HT-29 (cell line): ENCODE results near the gene DISC1. TPM values are rescaled to one million over a fixed set of nuclear protein-coding genes. Genes with fewer than 3 reads are reported as not detected.
"Not testable (repeated sequence)": the region's sequence is repeated elsewhere in the genome, so short reads cannot be mapped to it uniquely, and the experiment has no call there.

ENCODE experiments used
- DNase-seq: peaks from one replicate; pipeline ENCODE4 v3.0.0-alpha.2; 2015; ENCODE audit warnings: low spot score
- total RNA-seq: library from RNA; depleted of rRNA; stranded (reverse); fragments of >200 nt; shearing (Covaris generic); gene quantifications from 2 replicates; pipeline ENCODE4 v1.2.3, GENCODE V29; 2014

The DISC1 gene
- total RNA-seq, 1 experiment from 2014 or later, result 0.33 TPM

DNA sequence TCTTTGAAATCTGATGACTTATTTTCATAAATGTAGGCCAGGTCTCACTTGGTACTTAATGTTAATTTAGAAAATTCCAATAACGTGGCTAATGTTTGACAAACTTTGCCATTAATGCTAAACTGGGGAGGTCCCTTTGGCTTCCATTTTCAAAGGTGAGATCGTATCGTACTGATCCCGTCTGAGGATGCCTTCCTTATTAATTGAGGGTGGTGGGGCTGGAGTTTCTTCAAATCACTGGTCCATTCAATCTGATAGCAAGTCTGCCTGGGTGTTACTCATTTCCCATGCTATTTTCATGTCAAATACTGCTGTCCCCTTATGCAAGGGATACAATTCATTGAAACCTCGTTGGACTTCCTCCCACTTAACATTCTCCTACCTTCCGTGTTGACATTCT, 327.1 kb downstream of the DISC1 start:
- DNase-seq, result no peak

- no peak for DNase-seq
Observed at GRCh38 chr1:231954751-231955150, 328.2 kb downstream of the DISC1 start.

DNA sequence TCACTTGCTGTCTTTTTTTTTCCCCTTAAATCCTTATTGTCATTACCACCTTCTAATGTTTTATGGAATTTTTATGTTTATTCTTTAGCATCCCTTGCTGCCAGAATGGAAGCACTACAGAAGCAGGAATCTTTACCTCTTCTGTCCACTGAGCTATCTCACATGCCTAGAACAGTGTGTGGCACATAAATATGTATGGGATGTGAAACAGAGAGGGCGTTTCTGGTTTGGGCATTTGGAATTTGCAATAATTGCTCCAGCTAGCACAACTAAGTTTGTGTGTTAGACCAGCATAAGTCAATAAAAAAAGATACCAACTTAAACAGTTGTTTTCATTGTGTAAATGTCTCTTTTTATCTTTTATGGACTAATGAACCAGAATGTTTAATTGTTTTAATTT, 330.8 kb downstream of the DISC1 start:
- DNase-seq, result no peak

DNA sequence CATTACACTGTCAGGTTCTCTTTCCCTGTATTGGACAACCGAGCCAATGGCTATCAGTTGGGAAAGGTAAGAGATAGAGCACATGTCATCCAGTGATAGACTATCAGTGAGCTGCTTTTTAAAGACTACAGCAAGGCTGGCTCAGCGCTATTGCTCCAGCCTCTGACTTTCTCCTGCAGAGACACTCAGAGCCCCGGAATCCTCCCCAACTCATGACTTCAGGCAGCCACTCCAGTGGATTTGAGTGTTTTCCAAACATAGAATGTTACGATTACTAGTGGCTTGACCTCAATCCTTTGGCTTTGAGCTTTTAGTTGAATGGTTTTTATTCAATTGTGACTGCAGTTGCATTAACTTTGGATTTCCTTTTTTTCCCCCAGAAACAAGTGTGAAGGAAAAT, 331.9 kb downstream of the DISC1 start:
- DNase-seq, result no peak

DNA sequence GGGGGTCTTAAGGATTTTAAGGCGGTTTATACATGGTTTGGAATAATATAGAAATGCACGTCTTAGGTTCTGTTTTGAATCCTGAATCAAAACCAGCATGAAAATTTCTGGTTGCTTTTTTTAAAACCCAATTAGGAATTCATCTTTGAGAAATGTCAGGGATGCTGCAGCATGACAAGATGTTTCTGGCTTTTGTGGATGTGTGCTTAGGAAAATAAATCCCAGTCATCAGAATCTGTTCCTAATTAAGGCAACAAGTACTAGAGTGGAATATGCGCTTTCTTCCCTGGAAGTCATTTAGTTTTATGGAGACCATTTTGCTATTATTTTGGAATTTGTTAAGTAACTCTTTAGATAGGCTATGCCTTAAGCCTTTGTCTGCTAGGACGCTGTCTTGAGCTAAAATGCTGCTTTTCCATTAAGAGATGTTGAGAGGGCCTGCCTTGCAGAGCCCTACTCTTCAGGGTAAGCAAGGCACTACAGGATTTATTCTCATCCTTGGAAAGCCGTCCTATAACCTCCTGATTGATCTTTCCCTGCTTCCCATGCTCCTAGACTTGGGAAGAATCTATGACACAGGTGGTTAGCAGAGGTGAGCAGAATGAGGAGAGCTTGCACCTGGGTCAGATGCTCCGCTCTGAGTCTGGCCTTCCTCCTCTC, 332.8 kb downstream of the DISC1 start:
- no peak for DNase-seq

GRCh38 chr1:231961801-231962200, 335.2 kb downstream of the DISC1 start:
- not testable (repeated sequence) for DNase-seq

- DNase-seq, result no peak
Observed at GRCh38 chr1:231962636-231963035, 336.0 kb downstream of the DISC1 start.

DNA sequence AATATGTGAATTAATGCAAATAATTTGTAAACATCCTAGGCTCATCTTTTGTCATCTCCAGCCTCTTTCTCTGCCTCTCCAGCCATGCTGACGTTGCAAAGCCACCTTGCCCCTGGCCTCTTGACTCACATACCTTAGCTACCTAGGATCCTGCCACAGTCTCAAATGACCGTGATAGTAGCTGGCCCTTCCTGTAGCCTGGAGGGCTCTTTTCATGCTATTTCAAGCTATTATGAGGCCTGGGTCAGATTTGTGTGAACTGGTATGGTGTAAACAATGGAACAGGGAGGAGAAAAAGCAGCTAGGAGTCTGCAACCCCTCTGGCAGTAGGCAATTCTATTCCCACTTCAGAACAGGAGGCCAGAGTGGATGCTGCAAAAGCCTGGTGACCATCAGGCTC, 337.7 kb downstream of the DISC1 start:
- no peak for DNase-seq

DNA sequence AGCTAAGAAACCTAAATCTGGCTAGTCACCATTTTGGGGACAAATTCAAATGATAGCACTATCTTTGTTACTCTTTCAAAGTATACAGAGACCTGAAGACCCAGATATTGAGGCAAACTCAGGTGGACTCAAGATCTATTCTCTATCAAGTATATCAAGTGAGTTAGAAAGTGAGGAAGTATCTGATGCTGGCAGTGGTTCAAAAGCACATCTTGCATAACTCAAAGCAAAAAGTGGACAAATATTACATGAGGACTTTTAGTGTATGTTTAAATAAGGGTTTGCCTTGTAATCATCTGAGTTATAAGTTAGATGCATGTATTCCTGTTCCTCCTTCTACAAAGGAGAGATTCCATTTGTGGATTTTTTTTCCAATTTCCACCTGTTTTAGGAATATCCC, 338.4 kb downstream of the DISC1 start:
- DNase-seq, result no peak

GRCh38 chr1:231965615-231966014, 339.0 kb downstream of the DISC1 start:
- no peak for DNase-seq

DNA sequence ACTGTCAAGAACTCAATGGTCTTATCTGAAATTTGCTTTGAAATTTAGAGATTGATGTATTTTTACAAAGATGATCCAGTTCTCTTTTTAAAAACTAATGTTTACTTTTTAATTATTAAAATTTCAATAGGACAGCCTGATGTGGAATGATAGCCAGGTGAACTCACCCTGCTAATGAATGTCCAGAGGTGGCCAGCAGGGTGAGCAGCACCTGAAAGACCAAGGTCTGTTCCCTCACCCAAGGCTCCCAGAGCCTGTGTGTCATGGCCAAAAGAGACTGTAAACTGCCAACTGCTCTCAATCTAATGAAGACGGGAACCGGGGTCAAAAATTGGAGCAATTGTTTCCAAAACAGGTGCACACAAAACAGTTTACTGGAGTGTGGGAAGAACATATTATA, 340.4 kb downstream of the DISC1 start:
- DNase-seq, result peak; percentile 13

DNA sequence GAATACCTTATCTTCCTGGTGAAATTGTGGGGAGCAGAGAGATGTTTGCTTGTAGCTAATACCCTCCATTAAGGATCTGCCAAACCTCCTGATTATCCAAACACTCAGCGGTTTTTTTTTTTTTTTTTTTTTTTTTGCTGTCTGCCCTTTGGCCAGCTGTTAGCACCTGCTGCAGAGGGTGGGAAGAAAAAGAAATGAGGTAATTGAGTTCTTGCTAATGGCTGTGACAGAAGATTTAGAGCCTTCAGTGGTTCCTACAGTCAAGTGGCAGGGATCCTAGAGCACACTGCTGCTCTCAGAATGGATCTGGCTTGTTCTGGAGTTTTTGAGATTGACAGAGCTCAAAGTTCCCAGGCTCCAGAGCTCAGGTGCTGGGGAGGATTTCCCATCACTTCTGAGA, 342.5 kb downstream of the DISC1 start:
- DNase-seq, result no peak

DNA sequence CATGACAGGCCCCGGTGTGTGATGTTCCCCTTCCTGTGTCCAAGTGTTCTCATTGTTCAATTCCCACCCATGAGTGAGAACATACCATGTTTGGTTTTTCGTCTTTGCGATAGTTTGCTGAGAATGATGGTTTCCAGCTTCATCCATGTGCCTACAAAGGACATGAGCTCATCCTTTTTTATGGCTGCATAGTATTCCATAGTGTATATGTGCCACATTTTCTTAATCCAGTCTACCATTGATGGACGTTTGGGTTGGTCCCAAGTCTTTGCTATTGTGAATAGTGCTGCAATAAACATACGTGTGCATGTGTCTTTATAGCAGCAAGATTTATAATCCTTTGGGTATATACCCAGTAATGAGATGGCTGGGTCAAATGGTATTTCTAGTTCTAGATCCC, 343.2 kb downstream of the DISC1 start:
- not testable (repeated sequence) for DNase-seq

- DNase-seq, result no peak
Observed at GRCh38 chr1:231970684-231971083, 344.1 kb downstream of the DISC1 start.

DNA sequence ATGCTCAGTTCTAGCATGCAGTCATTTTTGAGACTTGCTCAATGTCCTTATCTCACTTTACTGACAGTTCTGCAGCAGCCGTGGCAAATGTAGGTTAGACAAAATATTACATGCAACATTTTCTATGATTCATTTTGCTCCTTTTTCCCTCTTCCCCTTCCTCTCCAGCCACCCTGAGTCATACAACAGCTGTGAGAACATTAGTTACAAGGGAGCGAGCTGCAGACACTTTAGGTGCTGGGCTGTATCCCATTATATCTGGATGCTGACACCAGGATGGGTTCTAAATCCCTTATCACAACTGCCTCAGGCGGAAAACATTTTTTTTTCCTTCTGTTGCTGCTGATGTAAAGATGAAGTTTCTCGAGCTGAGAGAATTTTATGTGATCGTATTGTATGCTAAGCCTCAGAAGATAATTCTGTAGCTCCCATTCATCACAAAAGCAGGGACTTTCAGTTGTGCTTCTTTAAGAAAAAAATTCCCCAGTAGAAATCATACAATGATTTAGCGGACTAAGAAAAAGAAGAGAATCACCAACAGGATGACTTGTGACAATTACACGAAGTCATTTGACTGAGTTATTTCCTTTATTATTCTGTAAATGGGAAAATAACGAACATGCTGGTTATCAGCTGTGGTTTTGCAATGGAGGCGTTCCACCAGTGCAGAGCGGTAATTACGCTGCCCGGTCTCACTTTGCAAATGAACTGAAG, 345.0 kb downstream of the DISC1 start:
- DNase-seq, result no peak

DNA sequence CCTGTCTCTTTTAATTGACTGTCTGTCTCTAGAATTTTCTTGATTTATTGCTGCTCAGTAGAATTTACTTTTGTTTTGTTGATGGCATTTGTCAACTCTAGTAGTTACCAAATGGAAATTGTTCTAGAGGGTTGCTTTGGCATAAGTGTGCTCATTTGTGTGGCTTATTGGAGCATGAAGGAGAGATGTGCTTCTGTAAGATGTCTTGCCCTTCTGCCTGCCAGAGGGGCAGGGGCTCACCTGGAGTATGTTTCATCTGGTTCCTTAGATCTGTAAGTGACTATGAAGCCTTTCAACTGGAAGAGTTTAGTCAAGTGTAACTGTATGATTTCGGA, 345.5 kb downstream of the DISC1 start:
- DNase-seq, result no peak

DNA sequence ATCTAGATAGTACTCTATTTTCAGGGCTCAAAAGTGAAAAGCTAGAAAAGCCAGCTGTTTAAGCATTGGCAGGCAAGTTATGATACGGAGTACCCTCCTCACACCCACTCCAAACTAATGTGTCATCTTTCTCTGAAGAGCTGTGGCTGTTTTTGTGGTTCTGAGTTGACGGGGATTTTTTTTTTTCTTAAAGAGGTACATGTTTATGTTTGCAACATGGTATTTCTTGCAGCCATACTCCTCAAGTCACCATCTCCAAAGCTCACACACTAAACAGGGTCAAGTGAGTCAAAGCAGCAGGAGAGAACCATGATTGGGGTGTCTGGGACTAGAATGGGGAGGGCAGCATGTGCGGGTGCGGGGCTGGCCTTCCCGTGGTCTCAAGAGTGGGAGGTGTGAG, 347.2 kb downstream of the DISC1 start:
- no peak for DNase-seq

DNA sequence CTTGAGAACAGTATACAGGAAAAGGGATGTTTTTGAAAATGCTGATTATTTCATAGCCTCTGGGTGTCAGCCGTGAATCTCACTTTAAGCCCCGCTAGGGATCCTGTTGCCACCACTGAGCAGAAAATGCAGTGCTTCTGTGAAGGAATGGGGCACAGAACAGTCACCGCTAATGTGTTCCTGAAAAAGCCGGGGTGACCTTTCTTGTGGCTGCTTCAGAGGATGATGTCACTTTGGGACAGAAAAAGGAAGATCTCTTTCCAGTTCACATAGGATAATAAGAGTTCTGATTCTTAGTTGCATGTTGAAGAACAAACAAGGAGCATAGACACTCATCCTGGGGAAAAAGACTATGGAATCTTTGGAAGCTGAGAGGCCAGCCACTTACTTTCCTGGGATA, 349.6 kb downstream of the DISC1 start:
- DNase-seq, result no peak

DNA sequence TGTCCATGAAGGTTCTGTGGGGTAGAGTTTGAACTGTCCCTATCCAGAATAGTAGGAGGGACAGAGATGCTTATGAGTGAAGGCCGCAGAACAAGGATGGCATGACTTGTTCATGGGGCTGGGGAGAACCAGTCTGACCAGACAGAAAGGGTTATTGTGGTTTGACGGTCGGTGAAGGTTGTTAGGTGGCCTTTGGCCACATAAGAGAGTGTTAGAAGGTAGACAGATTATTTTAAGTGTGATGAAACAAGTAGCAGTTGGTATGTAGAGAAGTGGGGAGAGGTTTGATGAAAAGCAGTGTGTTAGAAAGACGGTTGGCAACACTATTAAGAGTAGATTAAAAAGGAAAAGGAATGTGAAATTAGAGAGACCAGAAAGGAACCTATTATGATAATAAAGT, 355.1 kb downstream of the DISC1 start:
- DNase-seq, result no peak

- no peak for DNase-seq
Observed at GRCh38 chr1:231982871-231983587, 356.4 kb downstream of the DISC1 start.

- DNase-seq, result no peak
Observed at GRCh38 chr1:231983588-231984193, 357.1 kb downstream of the DISC1 start.

- DNase-seq, result no peak
Observed at GRCh38 chr1:231985296-231986023, 358.9 kb downstream of the DISC1 start.
